ENCODE results near the gene GDPGP1.

The GDPGP1 gene

GRCh38 chr15:90203473-90203872 is 30.5 kb upstream of the GDPGP1 start:
- Histone ChIP-seq H3K4me3 (ENCODE audit: low read depth, low read length) (peak overlapping the region; percentile 89; the same call in 1 of the 2 replicates), H3K9me3 (ENCODE audit: severe bottlenecking) (no peaks in the 10 kb centered on the region), H3K36me3 (peaks cover 58% of the 10 kb centered on the region), H3K27me3 (ENCODE audit: insufficient read depth, low read depth, severe bottlenecking) (no peaks in the 10 kb centered on the region), H3K27ac (no peak overlapping the region)
- DNase-seq = no peak
- TF ChIP-seq, protein P1, sequence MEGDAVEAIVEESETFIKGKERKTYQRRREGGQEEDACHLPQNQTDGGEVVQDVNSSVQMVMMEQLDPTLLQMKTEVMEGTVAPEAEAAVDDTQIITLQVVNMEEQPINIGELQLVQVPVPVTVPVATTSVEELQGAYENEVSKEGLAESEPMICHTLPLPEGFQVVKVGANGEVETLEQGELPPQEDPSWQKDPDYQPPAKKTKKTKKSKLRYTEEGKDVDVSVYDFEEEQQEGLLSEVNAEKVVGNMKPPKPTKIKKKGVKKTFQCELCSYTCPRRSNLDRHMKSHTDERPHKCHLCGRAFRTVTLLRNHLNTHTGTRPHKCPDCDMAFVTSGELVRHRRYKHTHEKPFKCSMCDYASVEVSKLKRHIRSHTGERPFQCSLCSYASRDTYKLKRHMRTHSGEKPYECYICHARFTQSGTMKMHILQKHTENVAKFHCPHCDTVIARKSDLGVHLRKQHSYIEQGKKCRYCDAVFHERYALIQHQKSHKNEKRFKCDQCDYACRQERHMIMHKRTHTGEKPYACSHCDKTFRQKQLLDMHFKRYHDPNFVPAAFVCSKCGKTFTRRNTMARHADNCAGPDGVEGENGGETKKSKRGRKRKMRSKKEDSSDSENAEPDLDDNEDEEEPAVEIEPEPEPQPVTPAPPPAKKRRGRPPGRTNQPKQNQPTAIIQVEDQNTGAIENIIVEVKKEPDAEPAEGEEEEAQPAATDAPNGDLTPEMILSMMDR (IDR thresholded peaks at IDR 0.05; ENCODE audit: low read depth, low read length) = no peak

DNA sequence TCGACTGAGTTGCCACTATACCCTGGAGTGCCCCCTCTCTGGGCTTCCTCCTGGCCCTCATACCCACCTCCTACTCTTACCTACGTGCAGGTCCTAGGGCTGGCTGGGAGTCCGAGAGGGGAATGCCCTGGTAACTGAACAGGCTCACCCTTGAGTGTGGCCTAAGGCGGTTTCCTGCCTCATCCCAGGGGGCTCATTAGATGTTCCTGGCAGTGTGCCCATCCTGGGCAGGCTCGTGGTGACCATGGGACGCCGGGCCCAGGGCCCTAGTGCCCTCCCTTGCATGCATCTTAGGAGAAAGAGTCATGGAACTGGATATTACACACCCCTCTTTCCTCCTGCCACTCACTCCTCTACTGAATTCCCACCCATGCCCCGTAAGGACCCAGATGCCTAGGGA is 30.1 kb upstream of the GDPGP1 start:
- Histone ChIP-seq H3K27ac (no peak overlapping the region), H3K4me3 (ENCODE audit: low read depth, low read length) (no peak overlapping the region), H3K36me3 (peaks cover 58% of the 10 kb centered on the region), H3K27me3 (ENCODE audit: insufficient read depth, low read depth, severe bottlenecking) (no peaks in the 10 kb centered on the region), H3K9me3 (ENCODE audit: severe bottlenecking) (no peaks in the 10 kb centered on the region)
- DNase-seq = no peak
- TF ChIP-seq, protein P1 (IDR thresholded peaks at IDR 0.05; ENCODE audit: low read depth, low read length) = no peak

- Histone ChIP-seq H3K36me3 (peaks cover 72% of the 10 kb centered on the region), H3K27me3 (ENCODE audit: insufficient read depth, low read depth, severe bottlenecking) (no peaks in the 10 kb centered on the region), H3K27ac (peak overlapping the region; percentile 11), H3K9me3 (ENCODE audit: severe bottlenecking) (no peaks in the 10 kb centered on the region), H3K4me3 (ENCODE audit: low read depth, low read length) (no peak overlapping the region)
- TF ChIP-seq, protein P1 (IDR thresholded peaks at IDR 0.05; ENCODE audit: low read depth, low read length) = no peak
- DNase-seq = peak; percentile 47
These were observed 28.8 kb upstream of the GDPGP1 start for GRCh38 chr15:90205050-90205848.

- H3K9me3 ChIP-seq (ENCODE audit: severe bottlenecking) = no peaks in the 10 kb centered on the region
- no peaks in the 10 kb centered on the region for H3K27me3 ChIP-seq (ENCODE audit: insufficient read depth, low read depth, severe bottlenecking)
- H3K36me3 ChIP-seq = peaks cover 78% of the 10 kb centered on the region
- TF ChIP-seq, protein P1 (IDR thresholded peaks at IDR 0.05; ENCODE audit: low read depth, low read length) = no peak
- DNase-seq = no peak
- H3K27ac ChIP-seq = peak overlapping the region; percentile 11
- H3K4me3 ChIP-seq (ENCODE audit: low read depth, low read length) = no peak overlapping the region
These were observed 28.1 kb upstream of the GDPGP1 start for GRCh38 chr15:90205886-90206285.

DNA sequence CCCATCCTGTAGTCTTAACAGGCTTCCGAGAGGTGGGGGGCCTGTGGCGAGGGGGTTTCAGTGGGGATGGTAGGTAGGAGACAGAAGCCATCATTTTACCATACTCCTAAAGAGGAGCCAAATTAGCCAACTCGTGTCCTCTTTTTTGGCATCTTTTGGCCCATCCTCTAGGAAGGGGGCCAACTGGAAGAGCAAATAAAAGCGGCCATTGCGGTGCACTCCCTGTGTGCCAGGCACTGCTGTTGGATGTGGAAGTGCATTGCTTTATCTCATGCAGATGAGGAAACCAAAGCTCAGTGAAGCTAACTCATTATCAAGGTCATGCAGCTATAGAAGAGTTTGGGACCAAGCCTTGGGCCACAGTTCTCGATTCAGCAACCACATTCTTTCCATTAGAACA is 26.8 kb upstream of the GDPGP1 start:
- Histone ChIP-seq H3K9me3 (ENCODE audit: severe bottlenecking) (no peaks in the 10 kb centered on the region), H3K4me3 (ENCODE audit: low read depth, low read length) (no peak overlapping the region), H3K27me3 (ENCODE audit: insufficient read depth, low read depth, severe bottlenecking) (no peaks in the 10 kb centered on the region), H3K27ac (no peak overlapping the region), H3K36me3 (peaks cover 82% of the 10 kb centered on the region)
- TF ChIP-seq, protein P1 (IDR thresholded peaks at IDR 0.05; ENCODE audit: low read depth, low read length) = no peak
- no peak for DNase-seq

DNA sequence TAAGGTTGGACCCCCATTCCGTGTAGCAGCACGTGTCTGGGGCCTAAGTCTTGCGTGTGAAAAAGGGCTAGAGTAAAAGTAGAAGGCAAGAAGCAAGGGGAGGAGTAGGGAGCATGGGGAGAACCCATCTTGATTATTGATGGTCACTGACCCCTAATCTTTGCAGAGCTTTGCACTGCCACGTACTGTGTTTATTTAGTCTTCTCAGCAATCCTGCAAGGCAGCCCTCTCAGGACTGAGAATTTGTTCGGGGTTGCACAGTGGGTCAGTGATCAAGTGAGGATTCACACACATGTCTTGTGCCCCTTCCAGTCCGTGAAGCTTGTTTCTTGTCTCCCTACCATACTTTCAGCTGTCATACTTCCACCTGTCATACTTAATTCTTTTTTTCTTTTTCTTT is 25.7 kb upstream of the GDPGP1 start:
- Histone ChIP-seq H3K27me3 (ENCODE audit: insufficient read depth, low read depth, severe bottlenecking) (no peaks in the 10 kb centered on the region), H3K36me3 (peaks cover 89% of the 10 kb centered on the region), H3K9me3 (ENCODE audit: severe bottlenecking) (no peaks in the 10 kb centered on the region), H3K27ac (no peak overlapping the region), H3K4me3 (ENCODE audit: low read depth, low read length) (no peak overlapping the region)
- TF ChIP-seq, protein P1 (IDR thresholded peaks at IDR 0.05; ENCODE audit: low read depth, low read length) = no peak
- no peak for DNase-seq
